NCI-H446 (cell line): Measurements from ENCODE around the gene AGRP.

Source experiments
- DNase-seq, 2 experiments: peaks; one replicate each; lab custom pipeline; 2025; lab: John Stamatoyannopoulos, UW

Gene AGRP

DNA sequence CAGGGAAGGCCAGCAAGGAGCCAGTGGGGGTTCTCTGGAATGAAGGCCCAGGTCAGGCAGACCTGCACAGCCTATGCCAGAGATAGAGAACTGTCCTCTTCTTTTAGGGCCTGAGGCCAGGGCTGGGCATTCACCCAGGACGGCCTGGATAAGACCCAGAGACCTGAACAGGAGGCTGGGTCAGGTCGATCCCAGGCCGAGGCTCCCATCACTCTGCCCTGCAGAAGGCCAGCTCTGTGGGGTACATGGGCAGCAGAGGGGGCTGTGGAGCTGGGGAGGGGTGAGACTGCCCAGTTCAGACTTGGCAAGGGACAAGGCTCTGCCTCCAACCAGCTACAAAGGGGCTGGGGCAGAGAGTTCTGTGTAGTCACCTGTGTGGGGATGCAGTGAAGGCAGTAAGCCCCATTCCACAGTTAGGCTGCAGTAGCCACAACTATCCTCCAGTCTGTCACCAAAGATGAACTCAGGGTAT, 37.9 kb downstream of the AGRP start:
- no peak for DNase-seq

DNA sequence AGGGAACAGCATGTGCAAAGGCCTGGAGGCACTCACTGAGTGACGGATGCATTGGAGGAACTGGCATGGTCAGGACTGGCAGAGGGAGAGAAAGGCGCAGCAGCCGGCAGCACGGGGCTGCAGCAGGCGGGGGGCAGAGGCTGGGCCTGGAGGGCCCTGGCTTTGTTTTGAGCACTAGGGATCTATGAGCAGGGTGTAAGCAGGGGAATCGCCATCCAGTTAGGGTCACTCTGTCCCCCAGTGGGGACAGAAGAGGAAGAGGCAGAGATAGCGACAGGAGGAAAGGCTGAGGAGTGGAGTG, 38.3 kb downstream of the AGRP start:
- DNase-seq = no peak

DNA sequence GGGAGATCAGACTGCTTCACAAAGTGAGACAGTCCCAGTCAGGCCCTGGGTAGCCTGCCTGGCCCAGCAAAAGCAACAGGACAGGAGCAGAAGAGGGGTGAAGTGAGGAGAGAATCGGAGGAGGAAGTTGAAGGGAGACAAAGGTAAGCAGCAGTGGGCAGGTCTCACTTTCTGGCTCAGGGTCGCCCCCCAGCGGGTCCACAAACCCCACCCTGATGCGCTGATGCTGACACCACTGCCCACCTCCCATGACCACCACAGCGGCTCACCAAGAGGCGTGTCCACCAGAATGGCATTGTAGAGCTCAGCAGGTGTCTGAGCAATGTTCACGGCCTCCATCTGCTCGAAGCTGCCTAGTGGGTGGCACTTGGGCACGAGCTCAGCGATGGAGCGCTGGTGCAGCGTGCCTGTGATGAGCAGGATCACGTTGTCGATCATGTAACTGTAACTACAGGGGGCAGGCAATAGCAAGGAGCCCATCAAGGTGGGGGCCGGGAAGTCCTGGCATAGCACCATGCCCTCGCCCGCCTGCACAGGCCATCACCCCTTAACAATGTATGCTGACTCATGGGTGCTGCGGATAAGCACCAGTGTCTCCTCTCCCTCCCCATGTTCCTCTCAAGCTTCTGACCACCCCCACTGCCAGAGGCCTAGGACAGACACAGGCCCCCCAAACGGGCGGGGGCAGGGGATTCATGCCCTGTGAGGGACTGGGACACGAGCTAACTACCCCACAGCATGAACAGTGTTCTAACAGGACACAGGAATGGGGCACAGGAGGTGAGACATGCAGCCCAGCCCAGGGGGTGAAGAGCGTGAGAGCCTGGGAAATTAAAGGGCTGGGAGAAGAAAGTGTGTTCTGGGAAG, 38.9 kb downstream of the AGRP start:
- no peak for DNase-seq

DNA sequence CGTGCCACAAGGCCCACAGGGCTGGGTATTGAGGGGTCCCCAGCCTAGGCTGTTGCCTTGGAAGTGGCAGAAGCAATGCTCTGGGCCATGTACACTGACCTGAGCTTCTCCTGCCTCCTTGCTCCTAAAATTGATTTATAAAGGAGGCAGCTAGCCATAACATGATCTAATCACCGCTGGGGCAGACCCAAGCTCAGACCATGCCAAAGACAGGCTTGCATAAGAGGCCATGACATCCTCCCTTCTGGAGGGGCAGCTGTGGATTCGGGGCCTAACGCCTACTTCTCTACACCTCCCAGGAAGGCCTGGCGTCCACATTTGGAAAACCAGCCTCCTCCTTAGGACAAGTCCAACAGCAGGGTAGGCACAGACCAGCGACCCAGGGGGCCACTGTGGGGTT, 40.1 kb downstream of the AGRP start:
- DNase-seq = peak in 1 of 2 experiments; percentile 29

DNA sequence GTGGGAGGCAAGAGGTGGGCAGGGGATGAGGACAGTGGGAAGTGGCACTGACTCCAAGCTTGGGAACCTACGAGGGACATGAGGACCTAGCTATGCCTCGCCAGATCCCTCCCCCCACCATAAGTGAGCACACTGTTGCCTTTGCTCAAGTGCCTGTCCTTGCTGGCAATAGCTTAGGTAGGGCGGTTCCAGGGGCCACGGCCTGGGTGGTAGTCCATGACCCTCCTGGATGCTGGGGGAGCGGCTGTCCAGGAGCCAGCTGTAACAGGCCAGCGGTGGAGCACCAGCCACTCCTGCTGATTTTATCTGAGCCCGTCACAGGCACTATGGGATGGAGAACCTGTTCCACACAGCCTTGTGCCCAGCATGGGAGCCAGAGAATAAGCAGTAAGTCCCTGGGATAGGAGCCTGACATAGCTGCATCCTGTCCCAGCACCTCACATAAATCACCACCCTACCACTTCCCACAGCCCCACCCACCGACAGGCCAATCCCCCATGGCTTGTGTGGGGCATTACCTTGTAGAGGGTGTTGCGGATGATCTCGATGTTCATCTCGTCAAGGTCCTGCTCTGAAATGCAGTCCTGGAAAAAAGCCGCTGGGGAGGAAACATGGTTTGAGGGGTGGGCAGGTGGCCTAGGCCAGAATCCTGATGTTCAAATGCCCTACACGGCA, 40.6 kb downstream of the AGRP start:
- no peak for DNase-seq

- DNase-seq = peak in 1 of 2 experiments; percentile 67
Measured at GRCh38 chr16:67441907-67442306, 41.4 kb downstream of the AGRP start.

DNA sequence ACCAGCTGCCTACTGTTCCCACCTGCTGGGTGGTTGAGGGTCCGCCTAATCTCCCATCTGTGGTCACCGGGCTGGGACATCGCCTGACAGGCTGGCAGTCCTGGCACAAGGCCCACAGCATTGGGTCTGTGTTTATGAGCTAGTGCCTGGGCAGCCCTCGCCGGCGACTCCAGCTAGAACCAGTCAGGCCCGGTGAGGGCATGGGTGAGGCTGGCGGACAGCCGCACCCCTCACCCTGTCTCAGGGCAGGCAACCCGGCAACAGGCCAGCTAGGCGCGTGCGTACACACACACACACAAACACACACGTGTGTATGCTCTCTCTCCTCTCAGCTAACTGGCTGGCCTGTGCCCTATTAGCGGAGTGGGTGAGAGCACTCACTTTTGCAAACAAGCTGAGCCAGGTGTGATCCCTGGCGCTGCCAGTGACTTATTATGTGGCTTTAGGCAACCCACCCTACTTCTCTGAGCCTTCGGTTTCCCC, 42.0 kb downstream of the AGRP start:
- peak in 1 of 2 experiments; percentile 83 for DNase-seq

- DNase-seq = no peak
Measured at GRCh38 chr16:67438824-67439393, 44.4 kb downstream of the AGRP start.

DNA sequence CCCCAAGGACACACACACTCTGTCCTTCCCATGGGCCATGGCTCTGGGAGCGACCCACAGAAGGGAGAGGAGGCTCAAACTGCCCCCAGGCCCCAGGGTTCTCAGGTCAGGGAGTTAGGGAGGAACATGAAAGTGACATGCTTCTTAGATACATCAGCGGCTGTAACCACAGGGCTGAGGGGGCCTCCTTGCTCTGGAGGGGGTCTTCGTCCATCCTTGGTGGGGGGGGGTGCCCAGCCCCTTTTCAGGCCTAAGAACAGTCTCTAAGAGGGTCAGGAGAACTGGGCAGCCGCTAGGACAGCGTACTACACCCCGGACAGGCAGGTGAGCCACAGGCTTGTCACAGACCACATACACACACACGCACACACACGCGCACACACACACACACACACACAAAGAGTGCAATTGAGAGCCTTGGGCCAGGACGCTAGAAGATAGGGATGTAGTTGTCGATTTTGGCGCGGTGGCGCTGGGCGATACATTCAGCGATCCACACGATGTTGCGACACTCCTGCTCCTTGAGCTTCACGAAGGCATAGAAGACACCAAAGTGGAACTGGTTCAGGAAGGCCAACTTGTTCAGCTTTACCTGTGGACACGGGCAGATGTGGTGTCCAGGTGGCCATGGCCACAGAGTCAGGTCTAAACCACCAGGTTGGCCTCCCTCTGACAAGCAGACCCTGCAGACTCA, 45.1 kb downstream of the AGRP start:
- DNase-seq = no peak

DNA sequence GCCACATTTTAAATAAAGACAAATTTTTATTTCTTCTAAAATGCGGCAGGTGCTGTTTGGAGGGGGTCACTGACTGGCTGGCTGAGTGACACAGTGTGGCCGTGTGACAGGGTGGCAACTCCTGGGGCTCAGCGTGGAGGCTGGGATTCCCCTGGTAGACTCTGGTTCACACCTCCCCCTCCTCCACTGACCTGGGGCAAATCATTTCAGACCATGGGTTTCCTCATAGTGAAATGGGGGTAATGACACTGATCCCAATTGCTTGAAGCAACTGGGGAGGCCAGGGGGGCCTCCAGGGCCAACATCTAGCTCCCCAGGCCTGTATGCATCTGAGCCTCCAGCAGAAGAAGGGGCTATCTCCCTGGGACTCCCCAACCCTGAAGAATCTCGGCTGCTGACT, 45.8 kb downstream of the AGRP start:
- DNase-seq = no peak

DNA sequence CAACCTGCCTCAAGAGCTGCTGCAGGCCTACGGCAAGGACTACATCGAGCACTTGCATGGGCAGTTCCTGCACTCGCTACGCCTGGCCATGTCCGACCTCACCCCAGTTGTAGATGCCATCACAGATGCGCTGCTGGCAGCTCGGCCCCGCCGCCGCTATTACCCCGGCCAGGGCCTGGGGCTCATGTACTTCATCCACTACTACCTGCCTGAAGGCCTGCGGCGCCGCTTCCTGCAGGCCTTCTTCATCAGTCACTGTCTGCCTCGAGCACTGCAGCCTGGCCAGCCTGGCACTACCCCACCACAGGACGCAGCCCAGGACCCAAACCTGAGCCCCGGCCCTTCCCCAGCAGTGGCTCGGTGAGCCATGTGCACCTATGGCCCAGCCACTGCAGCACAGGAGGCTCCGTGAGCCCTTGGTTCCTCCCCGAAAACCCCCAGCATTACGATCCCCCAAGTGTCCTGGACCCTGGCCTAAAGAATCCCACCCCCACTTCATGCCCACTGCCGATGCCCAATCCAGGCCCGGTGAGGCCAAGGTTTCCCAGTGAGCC, 46.6 kb downstream of the AGRP start:
- DNase-seq = no peak

DNA sequence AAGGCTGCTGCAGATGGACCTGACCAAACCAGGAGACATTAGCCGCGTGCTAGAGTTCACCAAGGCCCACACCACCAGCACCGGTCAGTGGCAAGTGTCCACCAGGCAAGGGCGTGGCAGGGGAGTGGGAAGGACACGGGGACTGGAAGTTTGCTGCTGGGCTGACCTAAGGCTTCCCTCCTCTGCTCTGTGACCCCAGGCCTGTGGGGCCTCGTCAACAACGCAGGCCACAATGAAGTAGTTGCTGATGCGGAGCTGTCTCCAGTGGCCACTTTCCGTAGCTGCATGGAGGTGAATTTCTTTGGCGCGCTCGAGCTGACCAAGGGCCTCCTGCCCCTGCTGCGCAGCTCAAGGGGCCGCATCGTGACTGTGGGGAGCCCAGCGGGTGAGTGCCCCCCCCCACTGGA, 47.6 kb downstream of the AGRP start:
- no peak for DNase-seq

DNA sequence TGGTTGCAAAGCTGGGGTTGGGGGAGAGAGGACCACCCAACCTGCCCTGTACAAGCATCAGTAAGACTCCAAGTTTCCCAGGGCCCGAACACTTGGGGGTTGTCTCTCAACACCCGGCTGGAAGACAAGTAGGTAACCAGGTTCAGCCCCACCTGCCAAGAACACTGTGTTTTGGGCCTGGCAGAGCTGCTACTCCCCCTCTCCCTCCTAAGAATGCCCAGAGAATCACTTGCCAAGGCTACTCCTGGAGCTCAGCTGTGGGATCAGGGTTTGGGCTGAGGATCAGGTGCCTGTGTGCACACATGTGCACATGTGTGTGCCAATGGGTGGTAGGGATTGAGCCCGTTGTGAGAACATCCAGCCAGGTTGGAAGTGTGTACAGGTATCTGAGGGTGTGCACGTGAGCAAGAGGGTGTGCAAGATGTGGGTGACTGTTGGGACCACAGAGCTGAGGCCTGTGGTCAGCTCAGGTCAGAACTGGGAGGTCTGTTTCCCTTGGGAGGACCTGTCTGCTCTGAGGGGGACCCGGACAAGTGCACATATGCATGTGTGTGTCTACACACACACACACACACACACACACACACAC, 50.1 kb downstream of the AGRP start:
- DNase-seq = no peak
